DOHH2 (cell line): ENCODE results near the gene CACNA2D1.

Experiments used
- H3F3A ChIP-seq: fragments of 200-600 bp; sonication (generic), shearing (Covaris generic); 2 replicates; pipeline ENCODE4 v1.6.0; 2016; ENCODE audit warnings: antibody characterized with exemption, mild to moderate bottlenecking; ENCODE audit not compliant: control insufficient read depth, insufficient read depth
- H3K27ac ChIP-seq: fragments of 200-600 bp; sonication (generic); 2 replicates; pipeline ENCODE4 v1.5.1; 2014; ENCODE audit warnings: low read depth, mild to moderate bottlenecking, low read length, moderate library complexity
- H3K27me3 ChIP-seq: fragments of 200-600 bp; sonication (generic); 2 replicates; pipeline ENCODE4 v1.6.1; 2014; ENCODE audit warnings: mild to moderate bottlenecking, low read length, mixed read lengths; ENCODE audit not compliant: control insufficient read depth
- H3K36me3 ChIP-seq: fragments of 200-600 bp; sonication (generic); 2 replicates; pipeline ENCODE4 v1.6.1; 2014; ENCODE audit warnings: mild to moderate bottlenecking, low read length, moderate library complexity, mixed read lengths; ENCODE audit not compliant: control insufficient read depth
- H3K4me1 ChIP-seq: fragments of 200-600 bp; sonication (generic); 2 replicates; pipeline ENCODE4 v1.6.1; 2014; ENCODE audit warnings: mild to moderate bottlenecking, low read length, mixed read lengths; ENCODE audit not compliant: control insufficient read depth
- H3K4me2 ChIP-seq: fragments of 200-600 bp; sonication (generic); 2 replicates; pipeline ENCODE4 v1.6.0; 2014; ENCODE audit warnings: mild to moderate bottlenecking, low read length, moderate library complexity
- H3K4me3 ChIP-seq: fragments of 200-600 bp; sonication (generic); 2 replicates; pipeline ENCODE4 v1.5.1; 2014; ENCODE audit warnings: mild to moderate bottlenecking, low read length, mixed read lengths
- H3K79me2 ChIP-seq: fragments of 200-600 bp; sonication (generic); 2 replicates; pipeline ENCODE4 v1.6.1; 2014; ENCODE audit warnings: mild to moderate bottlenecking, low read length, mixed read lengths; ENCODE audit not compliant: control insufficient read depth
- H3K9me2 ChIP-seq: fragments of 200-600 bp; sonication (generic); replicated peaks from 2 replicates; pipeline ENCODE4 v1.6.1; 2014; ENCODE audit warnings: mild to moderate bottlenecking, low read length, mixed read lengths; ENCODE audit not compliant: control insufficient read depth
- H3K9me3 ChIP-seq: fragments of 200-600 bp; sonication (generic); 2 replicates; pipeline ENCODE4 v1.6.1; 2014; ENCODE audit warnings: antibody characterized with exemption, low read length, mixed read lengths; ENCODE audit not compliant: control insufficient read depth, insufficient read depth
- H4K20me1 ChIP-seq: fragments of 200-600 bp; sonication (generic); 2 replicates; pipeline ENCODE4 v1.6.0; 2014; ENCODE audit warnings: low read depth, mild to moderate bottlenecking, antibody characterized with exemption, low read length, moderate library complexity; ENCODE audit not compliant: control insufficient read depth, insufficient read depth
- EZH2phosphoT487 ChIP-seq: fragments of 200-600 bp; sonication (generic); IDR thresholded peaks from 2 replicates; pipeline ENCODE4 v1.6.1; 2017; ENCODE audit warnings: borderline replicate concordance, mild to moderate bottlenecking, antibody characterized with exemption, low read length, moderate library complexity, mixed read lengths
- TF ChIP-seq, protein P1 (sequence below): fragments of 200-600 bp; sonication (generic); IDR thresholded peaks from one replicate; pipeline ENCODE4 v1.5.1; 2014; ENCODE audit warnings: antibody characterized with exemption, mild to moderate bottlenecking, low read depth, low read length; ENCODE audit not compliant: poor library complexity, severe bottlenecking

Gene CACNA2D1

DNA sequence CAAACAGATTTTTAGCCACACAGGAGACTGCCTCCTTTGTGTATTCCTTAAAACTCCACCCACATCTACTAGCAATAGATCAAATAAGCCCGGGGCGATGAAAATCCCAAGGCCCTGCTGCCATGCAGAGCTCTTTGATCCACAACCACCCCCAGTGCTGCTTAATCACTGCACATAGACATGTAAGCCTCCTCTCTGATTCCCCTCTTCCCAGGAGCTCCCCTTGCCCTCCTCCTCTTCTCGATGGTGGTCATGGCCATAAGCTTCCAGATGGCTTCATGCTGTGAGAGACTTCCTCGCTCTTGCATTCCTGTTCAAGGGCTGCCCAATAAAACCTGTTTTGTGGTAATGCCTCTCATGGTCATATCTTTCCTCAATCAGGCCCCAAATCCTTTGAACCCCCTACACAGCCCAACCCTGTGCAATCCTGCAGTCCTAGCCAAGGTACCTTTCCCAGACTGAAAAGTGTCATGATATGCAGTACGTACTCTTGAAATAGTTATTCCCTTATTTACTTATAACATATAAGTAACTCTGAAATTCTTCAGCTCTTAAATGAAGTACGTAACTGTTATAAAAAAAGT lies 158.5 kb downstream of the CACNA2D1 start:
- no peaks in the 10 kb centered on the region for H3K36me3 ChIP-seq
- no peaks in the 10 kb centered on the region for H3K9me3 ChIP-seq
- no peaks in the 10 kb centered on the region for H4K20me1 ChIP-seq
- TF ChIP-seq, protein P1, sequence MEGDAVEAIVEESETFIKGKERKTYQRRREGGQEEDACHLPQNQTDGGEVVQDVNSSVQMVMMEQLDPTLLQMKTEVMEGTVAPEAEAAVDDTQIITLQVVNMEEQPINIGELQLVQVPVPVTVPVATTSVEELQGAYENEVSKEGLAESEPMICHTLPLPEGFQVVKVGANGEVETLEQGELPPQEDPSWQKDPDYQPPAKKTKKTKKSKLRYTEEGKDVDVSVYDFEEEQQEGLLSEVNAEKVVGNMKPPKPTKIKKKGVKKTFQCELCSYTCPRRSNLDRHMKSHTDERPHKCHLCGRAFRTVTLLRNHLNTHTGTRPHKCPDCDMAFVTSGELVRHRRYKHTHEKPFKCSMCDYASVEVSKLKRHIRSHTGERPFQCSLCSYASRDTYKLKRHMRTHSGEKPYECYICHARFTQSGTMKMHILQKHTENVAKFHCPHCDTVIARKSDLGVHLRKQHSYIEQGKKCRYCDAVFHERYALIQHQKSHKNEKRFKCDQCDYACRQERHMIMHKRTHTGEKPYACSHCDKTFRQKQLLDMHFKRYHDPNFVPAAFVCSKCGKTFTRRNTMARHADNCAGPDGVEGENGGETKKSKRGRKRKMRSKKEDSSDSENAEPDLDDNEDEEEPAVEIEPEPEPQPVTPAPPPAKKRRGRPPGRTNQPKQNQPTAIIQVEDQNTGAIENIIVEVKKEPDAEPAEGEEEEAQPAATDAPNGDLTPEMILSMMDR: no peak
- no peak for TF ChIP-seq EZH2phosphoT487
- no peak overlapping the region for H3K27ac ChIP-seq
- H3K4me2 ChIP-seq: no peak overlapping the region
- no peaks in the 10 kb centered on the region for H3K9me2 ChIP-seq
- no peaks in the 10 kb centered on the region for H3K4me1 ChIP-seq
- H3F3A ChIP-seq: no peaks in the 10 kb centered on the region
- H3K79me2 ChIP-seq: no peaks in the 10 kb centered on the region
- H3K4me3 ChIP-seq: no peak overlapping the region
- H3K27me3 ChIP-seq: no peaks in the 10 kb centered on the region

DNA sequence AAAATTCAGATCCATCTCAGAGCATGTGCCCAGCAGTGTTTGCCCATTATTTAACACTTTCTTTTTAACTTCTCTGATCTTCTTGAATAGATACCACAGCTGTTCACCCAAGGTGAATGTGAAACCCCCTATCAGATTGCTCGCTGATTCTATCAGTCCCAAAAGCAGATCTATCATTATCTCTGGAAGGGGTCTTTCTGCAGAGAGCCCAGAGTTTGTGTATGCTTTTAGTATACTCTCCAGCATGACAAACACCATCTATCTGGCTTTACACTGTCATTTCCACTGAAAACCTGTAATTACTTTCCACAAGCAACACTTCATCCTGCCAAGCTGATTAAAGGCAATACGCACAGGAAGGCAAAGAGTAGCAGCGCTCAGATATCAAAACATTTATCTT lies 168.2 kb downstream of the CACNA2D1 start:
- H3K9me2 ChIP-seq: no peaks in the 10 kb centered on the region
- no peaks in the 10 kb centered on the region for H3K4me1 ChIP-seq
- no peaks in the 10 kb centered on the region for H3K27me3 ChIP-seq
- no peaks in the 10 kb centered on the region for H4K20me1 ChIP-seq
- no peak overlapping the region for H3K4me3 ChIP-seq
- H3K36me3 ChIP-seq: no peaks in the 10 kb centered on the region
- no peaks in the 10 kb centered on the region for H3K79me2 ChIP-seq
- H3K4me2 ChIP-seq: no peak overlapping the region
- H3K27ac ChIP-seq: no peak overlapping the region
- TF ChIP-seq, protein P1: no peak
- TF ChIP-seq EZH2phosphoT487: no peak
- no peaks in the 10 kb centered on the region for H3K9me3 ChIP-seq
- no peaks in the 10 kb centered on the region for H3F3A ChIP-seq

DNA sequence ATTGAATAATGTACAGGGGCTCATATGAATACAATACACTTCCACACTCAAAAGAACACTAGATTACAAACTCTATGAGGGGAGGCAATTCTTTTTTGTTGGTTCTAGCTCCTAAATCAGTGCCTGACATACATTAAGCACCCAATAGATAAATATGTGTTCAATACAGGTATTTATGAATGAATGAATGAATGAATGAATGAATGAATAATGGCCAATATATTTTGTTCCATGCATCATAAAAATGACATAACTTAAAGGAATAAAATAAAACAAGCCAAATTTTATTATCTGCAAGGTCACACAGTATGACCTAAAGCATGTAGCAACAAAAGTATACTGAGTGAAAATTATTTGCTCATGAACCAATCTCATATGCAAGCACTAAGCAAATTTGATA lies 168.9 kb downstream of the CACNA2D1 start:
- Histone ChIP-seq H3K9me2 (no peaks in the 10 kb centered on the region), H3K79me2 (no peaks in the 10 kb centered on the region), H3K36me3 (no peaks in the 10 kb centered on the region), H3F3A (no peaks in the 10 kb centered on the region), H3K4me2 (no peak overlapping the region), H3K4me3 (no peak overlapping the region), H3K27ac (no peak overlapping the region), H3K9me3 (no peaks in the 10 kb centered on the region), H3K27me3 (no peaks in the 10 kb centered on the region), H3K4me1 (no peaks in the 10 kb centered on the region), H4K20me1 (no peaks in the 10 kb centered on the region)
- TF ChIP-seq, protein P1: no peak
- TF ChIP-seq EZH2phosphoT487: no peak
